ENCODE measurements around the gene CCDC137.
"Not testable (repeated sequence)": the region's sequence is repeated elsewhere in the genome, so short reads cannot be mapped to it uniquely, and the experiment has no call there.

The CCDC137 gene

DNA sequence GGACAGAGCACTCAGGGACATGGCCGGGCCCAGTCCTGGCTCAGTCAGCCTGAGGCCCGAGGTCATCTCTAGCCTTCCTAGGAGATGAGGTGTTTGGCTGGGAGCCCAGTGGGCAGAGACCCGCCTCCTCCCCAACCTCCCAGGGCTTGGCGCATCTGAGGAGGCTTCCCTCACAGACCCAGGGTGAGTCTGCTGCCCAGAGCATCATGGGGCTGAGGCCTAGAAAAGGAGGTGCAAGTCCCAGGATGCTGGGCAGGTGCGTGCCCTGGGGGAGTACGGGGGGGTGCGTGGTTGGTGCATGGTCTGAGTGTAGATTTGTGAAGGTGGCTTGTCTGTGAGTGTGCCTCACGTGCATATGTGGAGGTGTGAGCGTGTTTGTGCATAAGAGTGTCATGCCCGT lies 14.8 kb upstream of the CCDC137 start:
- DNase-seq (ENCODE audit: low read depth) = no peak

DNA sequence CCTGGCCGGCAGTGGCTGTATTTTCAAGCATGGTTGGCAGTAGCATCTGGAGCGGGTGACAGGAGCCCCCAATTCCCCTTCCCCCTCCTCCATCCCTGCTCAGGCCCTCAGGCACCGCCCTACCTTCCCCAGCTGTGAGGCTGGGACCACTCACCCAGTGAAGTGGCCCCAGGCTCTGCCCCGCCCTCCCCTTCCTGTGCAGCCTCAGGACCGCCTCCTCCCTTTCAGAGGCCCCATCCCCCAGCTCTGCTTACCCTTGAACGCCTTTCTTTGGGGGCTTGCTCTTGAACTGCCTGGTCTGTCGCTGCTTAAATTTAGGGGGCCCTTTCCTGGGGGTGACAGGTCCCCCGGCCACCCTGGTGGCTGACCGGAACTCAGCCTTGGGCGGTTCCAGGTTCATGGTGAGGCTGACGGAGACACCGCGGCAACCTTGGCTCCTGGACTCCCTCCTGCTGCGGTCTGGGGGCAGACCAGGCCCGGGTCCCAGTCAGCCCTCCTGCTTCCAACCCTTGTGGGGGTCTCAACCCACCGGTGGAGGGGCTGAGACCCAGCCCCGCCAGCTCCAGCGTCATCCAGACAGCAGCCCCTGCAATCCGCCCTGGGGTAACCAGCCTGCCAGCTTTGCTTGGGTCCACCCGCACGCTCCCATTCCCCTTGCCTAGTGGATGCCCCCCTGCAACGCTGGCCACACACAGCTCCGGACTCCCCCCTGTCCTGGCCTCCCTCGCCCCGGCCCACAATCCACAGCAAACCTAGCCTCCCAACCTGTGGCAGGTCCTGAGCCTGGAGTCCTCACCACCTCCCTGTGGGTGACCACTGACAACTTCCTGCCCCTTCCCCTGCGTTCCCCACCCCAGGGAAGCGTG lies 13.4 kb upstream of the CCDC137 start:
- DNase-seq (ENCODE audit: low read depth) = no peak

DNA sequence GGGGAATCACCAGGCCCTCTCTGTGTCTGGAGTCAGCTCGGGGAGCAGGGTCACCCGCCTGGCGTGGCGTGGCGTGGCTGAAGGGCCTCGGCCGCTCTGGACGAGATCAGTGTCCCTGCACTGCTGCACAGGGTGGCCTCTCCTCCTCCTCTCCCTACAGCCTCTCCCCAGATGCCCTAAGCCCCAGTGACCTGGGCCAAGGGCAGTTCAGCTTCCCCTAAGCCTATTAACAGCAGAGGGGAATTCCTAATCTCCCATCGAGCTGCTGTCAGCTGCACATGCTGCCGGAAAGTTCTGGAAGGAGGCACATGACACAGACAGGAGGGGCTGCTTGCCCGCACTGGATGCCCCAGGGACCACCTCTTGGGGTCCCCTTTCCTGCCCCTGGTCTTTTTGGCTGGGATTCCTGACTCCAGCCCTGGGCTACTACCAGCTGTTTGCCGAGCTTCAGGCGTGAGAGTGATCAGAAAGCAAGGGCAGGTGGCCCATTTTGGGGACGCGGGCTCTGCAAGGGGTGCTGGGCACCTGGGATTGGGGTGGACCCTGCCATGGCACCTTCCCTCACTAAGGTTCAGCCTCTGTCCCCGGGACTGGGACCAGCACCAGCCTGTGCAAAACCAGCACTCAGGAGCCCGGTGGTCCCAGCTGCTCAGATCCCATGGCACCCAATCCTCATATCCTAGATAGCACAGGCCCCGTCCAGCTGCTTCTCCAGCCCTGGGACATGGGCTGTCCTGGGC lies 11.0 kb upstream of the CCDC137 start:
- DNase-seq (ENCODE audit: low read depth) = no peak

DNA sequence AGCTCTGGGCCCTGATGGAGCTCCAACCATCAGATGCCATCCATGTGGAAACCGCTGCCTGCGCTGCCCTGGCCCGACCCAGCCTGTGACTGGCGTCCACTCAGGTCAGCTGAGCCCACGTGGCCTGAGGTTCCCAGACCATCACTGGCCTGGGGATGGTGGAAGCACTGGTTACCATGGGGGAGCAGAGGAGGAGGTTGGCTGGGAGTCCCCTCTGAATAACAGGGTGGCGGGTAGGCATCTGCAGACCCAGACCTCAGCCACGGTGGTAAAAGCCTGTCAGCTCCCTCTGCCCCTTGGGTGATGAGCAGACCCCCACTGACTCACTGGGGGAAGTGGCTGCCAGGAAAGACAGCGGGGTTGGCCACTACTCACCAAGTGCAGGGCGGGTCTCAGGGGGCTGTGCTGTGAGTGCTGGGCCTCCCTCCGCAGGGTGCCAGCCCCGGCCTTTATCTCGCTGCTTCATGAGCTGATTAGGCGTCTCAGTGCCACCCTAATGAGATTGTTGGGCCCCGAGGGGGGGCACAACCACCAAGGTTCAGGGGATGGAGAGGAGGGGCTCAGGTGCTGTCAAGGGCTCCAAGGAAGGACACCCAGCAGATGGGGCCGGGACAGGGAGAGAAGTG lies 10.3 kb upstream of the CCDC137 start, which contains the start of gene PDE6G:
PDE6G (minus strand) TSS at position 425 of the 626 bp plus-strand sequence. CDS start 3,237 bp downstream, outside the sequence.
- no peak for DNase-seq (ENCODE audit: low read depth)

DNA sequence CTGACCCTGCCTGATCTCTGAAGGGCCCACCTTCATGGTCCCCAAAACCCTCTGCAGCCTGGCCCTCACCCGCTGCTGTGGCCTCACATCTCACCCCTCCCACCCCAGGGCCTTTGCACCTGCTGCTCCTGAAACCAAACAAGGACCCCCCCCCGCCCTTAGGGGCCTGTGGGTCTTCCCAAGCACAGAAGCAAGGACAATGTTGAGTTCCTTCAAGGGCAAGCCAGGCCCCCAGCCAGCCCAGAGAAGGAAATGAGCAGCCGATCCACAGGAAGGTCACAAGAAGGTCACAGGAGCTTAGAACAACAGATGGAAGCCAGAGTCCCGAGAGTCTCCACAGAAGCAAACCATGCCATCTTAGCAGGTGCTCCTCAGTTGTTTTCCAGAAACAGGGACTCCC lies 9.7 kb upstream of the CCDC137 start:
- no peak for DNase-seq (ENCODE audit: low read depth)

DNA sequence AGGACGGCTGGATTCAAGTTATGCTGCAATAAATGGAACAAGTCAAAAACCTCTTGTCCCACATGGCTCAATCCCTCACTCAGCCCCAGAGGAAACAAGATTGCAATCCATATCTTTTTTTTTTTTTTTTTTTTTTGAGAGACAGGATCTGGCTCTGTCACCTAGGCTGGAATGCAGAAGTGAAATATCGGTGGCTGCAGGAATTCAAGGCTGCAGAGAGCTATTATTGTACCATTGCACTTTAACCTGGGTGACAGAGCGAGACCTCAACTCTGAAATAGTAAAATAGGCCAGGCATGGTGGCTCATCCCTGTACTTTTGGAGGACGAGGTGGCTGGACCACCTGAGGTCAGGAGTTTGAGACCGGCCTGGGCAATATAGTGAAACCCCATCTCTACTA lies 7.5 kb upstream of the CCDC137 start:
- no peak for DNase-seq (ENCODE audit: low read depth)

DNA sequence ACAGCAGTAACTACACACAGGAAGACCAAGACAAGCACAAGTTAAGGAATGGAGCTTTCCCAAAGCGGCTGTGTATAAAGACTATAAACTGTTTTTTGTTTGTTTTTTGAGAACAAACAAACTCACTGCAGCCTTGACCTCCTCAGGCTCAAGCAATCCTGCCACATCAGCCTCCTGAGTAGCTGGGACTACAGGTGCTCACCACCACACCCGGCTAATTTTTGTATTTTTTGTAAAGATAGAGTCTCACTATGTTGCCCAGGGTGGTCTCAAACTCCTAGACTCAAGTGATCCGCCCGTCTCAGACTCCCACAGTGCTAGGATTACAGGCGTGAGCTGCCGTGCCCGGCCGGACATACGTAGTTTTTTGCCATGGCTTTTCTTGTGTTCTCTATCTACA lies 6.1 kb upstream of the CCDC137 start:
- DNase-seq (ENCODE audit: low read depth) = no peak

DNA sequence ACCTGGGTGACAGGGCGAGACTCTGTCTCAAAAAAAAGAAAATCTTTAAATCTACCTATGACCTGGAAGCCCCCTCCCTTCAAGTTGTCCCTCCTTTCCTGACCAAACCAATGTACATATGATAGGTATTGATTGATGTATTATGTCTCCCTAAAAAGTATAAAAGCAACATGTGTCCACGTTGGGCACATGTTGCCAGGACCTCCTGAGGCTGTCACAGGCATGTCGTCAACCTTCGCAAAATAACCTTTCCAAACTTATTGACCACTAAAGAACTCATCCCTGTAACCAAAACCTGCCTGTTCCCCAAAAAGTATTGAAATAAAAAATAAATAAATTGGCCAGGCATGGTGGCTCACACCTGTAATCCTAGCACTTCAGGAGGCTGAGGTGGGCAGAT lies 4.5 kb upstream of the CCDC137 start:
- no peak for DNase-seq (ENCODE audit: low read depth)

DNA sequence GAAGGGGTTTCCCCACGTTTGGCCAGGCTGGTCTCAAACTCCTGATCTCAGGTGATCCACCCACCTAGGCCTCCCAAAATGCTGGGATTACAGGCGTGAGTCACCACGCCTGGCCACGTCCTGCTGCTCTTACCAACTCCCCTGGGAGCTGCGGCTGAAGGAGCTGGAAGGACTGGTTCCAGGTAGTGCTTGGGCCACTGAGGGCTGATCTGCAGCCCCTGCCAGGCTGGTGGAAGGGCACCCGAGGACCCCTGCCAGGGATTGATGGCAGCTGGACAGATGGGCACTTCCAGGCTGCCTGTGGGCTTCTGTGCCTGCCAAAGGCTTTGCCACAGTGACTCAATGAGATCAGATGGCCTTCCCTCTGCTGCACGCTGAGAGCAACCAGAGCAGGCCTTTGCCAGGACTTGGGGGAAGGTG lies 2.5 kb upstream of the CCDC137 start:
- DNase-seq (ENCODE audit: low read depth) = no peak

DNA sequence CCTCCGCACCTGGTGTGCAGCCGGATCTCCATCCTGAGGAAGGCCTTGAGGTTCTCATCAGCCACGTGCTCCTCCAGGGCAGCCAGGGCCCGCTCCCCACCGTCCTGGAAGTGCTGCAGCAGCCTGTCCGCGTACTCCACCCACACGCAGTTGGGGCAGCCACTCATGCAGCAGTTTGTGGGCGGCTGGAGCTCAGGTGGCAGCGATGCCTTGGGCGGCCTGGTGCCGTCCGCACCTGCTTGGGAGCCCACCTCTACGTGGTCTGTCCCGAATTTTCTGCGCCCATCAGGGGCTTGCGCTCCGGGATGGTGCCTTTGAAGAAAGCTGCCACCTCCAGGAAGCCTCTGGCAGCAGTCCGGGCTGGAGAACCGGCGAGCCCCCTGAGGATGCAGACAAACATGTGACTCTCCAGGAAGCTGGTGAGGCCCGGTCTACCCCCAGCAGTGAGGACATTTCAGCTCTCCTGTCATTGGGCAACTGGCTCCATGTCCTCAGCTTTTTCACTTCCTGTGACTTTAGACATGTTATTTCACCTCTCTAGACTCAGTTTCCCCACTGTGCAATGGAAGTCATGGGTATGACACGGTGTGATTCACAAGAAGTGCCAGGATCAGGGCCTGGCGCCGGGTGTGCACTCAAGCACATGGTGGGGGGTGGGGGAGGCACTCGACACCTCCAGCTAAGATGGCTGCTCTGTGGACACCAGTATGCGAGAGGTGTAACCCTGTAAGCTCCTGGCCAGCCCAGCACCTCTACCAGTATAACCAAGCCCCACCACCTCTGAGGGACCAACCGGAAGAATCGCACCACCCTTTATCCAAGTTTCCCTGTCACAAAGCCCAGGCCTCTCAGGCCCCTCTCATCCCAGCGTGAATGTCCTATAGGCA lies 1.1 kb upstream of the CCDC137 start:
- no peak for DNase-seq (ENCODE audit: low read depth)

DNA sequence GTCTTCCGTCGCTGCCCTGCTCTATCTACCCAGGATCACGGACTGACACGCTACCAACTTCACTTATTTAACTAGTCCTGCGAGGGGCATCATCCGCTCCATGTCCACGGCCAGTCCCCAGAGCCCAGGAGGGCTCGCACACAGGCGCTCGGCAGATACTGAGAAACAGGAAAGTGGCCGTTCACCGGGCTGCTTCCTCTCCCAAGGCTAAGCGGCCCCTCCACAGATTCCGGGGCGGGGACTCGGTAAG lies 520 bp upstream of the CCDC137 start:
- no peak for DNase-seq (ENCODE audit: low read depth)

DNA sequence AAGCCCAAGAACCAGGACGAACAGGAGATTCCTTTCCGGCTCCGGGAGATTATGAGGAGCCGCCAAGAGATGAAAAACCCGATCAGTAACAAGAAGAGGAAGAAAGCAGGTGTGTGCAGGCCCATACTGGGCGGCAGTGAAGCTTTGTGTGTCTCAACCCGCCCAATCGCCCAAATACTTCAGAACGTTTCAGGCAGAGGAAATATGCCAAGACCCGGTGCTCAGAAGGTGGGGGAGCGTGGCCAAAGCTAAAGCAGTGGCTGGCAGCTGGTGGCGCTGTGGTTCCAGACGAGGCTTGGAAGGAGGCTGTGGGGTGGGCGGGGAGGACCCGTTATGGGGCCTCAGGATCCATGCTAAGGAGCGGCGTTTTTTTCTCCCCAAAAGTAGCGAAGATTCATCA lies 1.2 kb downstream of the CCDC137 start:
- no peak for DNase-seq (ENCODE audit: low read depth)

DNA sequence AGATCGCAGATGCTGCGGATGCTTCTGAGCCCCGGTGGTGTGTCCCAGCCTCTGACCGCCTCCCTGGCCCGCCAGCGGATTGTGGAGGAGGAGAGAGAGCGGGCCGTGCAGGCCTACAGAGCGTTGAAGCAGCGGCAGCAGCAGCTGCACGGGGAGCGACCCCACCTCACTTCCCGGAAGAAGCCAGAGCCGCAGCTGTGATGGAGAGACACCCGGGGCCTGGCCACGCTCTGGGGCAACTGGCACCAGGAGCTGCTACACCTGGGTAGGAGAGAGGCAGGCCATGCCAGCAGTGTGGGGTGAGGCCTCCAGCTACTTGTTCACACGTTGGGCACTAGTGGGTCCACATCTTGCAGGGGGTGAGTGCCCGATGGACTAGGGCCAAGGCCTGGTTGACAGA lies 6.0 kb downstream of the CCDC137 start:
- no peak for DNase-seq (ENCODE audit: low read depth)

DNA sequence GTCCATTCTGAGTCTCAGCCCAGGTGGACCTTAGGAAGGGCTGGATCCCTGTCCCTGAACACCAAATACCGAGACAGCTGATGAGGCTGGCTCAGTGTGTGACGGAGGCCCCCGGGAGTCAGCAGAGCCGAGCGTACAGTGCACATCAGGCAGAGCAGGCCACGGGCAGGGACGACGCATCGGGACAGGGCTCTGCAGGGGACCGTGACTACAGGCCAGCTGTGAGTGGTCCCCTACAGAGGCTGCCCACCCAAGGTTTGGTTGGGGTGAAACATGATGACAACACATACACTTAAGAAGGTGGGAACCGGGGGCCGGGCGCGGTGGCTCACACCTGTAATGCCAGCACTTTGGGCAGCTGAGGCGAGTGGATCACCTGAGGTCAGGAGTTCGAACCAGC lies 6.4 kb downstream of the CCDC137 start:
- DNase-seq (ENCODE audit: low read depth) = no peak

DNA sequence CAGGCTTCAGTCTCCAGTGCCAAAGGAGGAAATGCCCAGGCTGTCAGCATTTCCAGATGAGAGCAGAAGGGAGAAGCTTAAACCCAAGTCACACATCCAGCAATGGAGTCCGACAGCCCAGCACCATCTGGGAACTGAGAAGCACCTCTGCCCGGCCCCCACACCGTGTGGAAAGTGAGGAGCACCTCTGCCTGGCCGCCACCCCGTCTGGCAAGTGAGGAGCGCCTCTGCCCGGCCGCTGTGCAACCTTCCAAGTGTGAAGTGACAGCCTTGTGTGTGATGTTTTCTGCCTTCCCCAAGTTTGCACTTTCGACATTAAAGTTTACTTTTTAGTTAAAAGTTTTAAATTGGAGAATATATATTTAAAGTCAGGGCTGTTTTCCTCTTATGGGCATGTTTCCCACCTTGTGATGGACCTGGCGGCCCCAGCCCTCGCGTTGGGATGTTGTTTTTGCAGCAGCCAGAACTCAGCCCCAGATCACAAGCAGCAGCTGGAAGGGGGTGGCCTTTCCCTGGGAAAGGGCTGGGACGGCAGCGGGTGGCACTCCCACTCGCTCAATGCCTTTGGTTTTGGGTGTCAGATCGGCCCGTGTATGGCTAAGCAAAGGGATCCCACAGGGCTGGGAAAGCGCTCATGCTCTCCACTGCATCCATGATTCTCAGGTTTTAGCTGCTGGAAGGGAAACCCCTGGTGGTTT lies 7.2 kb downstream of the CCDC137 start:
- DNase-seq (ENCODE audit: low read depth) = no peak

DNA sequence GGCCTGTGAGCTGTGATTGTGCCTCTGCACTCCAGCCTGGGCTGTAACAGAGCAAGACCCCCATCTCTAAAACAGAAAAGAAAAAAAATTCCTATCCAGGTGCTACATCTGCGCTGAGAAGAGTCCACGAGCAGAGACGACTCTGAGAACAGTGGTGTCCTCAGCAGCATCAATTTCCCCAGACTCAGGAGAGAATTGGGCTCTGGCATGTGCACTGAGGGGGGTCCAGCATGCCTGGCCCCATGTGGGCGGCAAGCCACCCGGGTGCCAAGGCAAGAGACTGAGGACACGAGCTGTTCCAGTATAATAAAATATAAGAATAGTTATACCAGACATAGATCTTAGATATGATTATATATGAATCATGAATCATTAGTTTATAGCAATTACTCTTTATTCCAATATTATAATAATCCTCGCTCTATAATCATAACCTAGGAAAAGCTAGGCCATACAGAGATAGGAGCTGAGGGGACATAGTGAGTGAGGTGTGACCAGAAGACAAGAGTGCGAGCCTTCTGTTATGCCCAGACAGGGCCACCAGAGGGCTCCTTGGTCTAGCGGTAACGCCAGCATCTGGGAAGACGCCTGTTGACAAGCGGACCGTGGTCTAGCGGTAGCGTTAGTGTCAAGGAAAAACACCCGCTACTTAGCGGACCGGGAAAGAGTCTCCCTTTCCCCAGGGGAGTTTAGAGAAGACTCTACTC lies 9.1 kb downstream of the CCDC137 start:
- DNase-seq (ENCODE audit: low read depth) = not testable (repeated sequence)

DNA sequence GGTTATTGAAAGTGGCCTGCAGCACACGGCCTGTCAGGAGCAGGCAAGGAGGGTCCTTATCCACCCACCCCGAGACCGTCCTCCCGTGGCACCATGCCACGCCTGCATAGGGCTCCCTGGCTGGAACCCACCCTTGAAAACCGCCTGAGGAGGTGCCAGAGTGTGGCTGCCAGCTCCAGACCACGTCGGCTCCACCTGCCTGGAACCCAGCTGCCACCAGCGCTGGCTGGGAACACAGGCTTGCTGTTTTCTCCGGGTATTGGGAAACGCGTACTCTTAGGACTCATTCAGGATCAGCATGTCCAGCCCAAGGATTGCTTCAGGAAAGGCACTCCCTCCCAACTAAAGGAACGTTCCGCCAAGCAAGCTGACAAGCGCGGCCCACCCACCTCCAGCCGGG lies 10.4 kb downstream of the CCDC137 start:
- DNase-seq (ENCODE audit: low read depth) = no peak

DNA sequence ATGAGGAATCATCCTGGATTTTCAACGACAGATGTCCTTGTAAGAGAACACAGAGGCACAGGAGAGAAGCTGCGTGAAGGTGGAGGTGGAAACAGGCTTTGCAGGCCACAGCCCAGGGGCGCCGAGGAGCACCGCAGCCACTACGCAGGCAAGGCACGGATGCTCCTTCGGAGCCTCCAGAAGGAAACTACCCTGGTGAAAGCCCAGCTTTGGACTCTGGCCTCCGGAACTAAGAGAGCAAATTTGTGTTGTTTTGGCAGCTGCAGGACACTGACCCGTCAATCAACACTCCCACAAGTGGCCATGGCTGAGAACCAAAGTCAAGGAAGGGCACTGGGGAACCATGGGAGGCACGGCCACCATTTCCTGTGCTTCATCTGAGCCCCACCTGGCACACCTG lies 13.6 kb downstream of the CCDC137 start:
- no peak for DNase-seq (ENCODE audit: low read depth)

DNA sequence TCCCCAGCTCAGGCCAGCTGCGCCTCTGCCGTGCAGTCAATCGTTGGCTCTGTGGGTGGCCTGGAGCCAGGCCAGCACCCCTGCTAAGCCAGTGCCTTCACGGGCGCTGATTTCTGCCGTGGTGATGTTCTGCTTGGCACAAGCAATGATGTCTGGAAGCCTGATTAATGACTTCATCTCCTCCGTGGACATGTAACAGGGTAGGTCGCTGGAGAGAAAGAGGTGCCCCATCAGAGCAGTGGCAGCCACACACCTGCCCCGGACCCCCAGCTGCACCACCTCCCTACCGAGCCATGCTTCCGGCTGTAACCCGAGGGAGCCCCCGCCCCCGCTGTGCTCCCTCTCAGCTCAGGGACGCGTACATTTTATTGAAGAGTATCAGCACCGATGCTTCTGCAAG lies 15.1 kb downstream of the CCDC137 start:
- DNase-seq (ENCODE audit: low read depth) = no peak

DNA sequence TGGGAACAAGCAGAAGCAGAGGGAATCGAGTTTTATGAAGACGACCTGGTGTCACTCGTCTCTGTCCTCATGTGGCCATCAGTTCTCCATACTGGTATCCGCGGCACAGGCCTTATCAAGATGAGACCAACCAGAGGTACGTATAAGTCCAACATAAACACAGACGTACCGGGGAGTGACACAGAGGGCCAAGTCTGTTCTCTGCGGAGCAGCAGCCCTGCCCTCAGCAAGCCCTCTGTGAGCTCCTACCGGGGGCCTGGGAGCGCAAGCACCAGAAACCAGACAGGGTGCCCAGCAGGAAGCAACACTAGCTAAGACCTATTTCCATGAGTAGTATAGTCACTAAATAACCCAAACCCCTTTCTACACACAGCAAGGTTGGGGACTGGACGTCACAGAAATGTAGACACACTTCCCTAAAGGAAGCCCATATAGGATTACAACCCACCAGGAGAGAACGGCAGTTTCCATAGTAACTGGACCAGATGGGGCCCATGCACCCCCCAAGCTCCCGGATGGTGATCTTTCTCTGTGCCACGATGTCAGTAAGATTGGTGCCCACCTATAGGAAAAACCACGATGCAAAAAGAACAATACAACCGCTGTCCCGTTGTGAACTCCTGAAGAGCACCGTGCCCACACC lies 16.1 kb downstream of the CCDC137 start:
- no peak for DNase-seq (ENCODE audit: low read depth)

DNA sequence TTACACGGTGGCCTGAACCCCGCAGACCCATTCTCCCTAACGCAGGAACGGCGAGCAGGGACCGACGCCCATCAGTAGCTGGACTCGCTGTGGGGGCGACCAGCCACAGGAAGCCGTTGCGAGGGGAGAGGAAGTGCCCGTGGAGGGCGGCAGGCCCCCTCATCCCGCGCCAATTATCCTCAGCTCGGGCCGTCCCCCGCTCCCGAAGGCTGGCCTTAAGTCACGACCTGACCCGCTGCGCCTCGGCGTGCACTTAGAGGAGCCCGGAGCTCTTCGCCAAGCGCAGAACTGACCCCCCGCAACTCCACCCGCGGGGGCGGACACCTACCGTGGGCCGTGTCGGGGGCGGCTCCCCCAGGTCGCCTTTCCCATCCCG lies 16.7 kb downstream of the CCDC137 start:
- no peak for DNase-seq (ENCODE audit: low read depth)
